Astrocyte of the cerebellum (primary cell): Measurements from ENCODE around the gene NOS1.

Source experiments
- DNase-seq: peaks from one replicate; pipeline ENCODE4 v3.0.0-alpha.2; 2011; ENCODE audit warnings: low read depth
- H3K4me3 ChIP-seq: 2 replicates; pipeline ENCODE4 v1.5.1; 2011; ENCODE audit warnings: mild to moderate bottlenecking, low read depth, low read length, moderate library complexity
- CTCF ChIP-seq: IDR thresholded peaks from 2 replicates; pipeline ENCODE4 v1.5.1; 2012; ENCODE audit warnings: low read length, low read depth, moderate library complexity, mild to moderate bottlenecking; ENCODE audit errors: missing control alignments
- in situ Hi-C: cut with HindIII; loops from 2 replicates; pipeline ENCODE4 v1.10.0; 2017; ENCODE audit warnings: low sequenced_read_pairs

NOS1 gene

GRCh38 chr12:117342247-117342646 is 19.2 kb downstream of the NOS1 start:
- no peak for DNase-seq
- TF ChIP-seq CTCF: no peak
- in situ Hi-C loops: no loop called here
- no peak overlapping the region for H3K4me3 ChIP-seq

DNA sequence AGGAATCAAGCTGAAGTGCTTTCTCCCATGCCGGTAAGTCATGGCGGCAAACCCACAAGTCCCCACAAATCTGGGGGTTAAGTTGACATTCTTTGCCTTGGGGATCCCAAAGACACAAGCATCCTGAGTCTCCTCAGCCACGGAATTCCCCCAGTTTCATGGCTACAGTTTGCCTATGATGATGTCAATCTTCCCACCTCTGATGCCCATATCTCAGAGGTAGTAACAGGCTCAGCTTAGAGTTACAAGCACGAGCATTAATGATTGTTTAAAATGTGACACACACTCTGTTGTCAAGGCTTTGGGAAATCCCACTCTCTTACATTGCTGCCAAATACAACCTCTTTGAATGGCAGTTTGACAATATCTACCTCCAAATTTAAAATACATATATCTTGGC is 22.3 kb downstream of the NOS1 start:
- in situ Hi-C loops: no loop called here
- no peak for DNase-seq
- no peak for TF ChIP-seq CTCF
- no peak overlapping the region for H3K4me3 ChIP-seq

DNA sequence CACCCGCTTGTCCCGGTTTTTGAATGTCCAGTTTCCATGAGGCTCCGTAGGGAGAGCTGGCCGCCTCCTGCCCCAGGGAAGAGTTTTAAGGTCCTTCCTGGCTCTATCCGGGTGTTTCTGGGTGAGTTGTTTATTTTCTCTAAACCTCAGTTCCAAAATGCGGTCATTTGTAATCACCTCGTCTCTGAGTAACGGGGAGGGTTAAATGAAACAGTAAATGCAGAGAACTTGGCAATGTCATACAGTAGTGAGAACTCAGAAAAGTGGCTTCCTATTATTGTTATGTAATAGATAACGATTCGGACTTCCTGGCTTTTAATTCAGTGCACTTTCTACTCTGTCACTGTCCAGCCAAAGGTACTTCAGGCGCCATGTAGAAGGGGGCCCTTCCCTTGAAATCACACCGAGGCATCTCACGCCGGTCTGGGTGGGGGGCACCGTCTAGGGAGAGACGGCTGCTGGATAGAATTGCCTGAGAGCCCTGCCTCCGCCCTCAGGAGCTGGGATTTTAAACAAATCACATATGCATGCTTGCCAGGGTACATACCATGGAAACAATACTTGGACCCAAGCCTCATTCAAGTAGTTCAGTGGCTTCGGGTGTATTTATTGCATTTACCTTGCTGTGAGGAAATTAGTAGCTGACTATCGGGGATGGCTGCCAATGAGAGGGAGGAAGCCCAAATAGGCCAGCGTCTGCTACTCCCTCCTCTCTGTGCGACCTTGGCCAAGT is 26.4 kb downstream of the NOS1 start:
- DNase-seq: no peak
- H3K4me3 ChIP-seq: no peak overlapping the region
- no peak for TF ChIP-seq CTCF
- in situ Hi-C loops: no loop called here

- no peak overlapping the region for H3K4me3 ChIP-seq
- no peak for TF ChIP-seq CTCF
- DNase-seq: no peak
- in situ Hi-C loops: no loop called here
These were observed 27.4 kb downstream of the NOS1 start for GRCh38 chr12:117334051-117334450.

DNA sequence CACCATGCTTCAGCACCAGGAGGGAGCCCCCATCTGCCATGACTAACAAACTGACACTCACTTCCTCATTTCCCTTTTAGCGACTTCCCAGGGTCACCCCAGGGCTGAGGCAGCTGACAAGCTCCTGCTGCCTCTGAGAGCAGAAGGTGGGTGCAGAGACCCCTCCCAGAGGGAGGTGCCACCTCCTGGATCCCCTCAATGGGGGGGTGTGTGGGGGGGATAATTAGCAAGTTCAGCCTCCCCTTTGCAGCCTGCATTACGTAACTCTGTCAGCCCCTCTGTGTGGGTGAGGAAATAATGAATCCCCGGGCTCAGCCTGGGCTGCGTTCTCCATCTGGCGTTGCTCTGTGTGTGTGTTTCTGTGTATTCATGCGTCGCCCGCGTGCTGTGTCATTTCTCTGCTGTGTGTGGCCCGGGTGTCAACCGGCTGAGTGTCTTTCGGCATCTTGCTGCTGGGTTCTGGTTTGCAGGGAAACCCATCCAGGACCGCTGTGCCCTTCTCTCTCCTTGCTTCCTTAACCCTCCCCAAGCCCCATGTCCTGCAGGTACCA is 28.0 kb downstream of the NOS1 start:
- in situ Hi-C loops: no loop called here
- DNase-seq: no peak
- no peak overlapping the region for H3K4me3 ChIP-seq
- no peak for TF ChIP-seq CTCF

DNA sequence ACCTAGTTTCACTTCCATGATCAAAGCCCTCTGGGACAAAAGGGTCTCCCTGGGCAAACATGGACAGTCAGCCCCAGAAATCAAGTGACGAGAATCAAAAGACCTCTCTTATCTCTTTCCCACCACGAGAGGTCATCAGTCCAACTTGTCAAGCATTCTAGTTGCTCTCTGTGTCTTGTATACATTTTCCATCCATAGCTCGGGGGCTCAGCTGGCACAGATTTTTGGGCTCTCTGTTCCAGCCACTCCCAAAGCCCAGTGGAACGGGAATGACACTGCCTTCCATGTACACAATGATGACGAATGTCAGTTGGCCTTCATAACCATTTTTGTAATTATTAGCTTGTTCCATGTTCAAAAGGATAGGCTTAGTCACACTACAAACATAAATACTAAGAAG is 29.7 kb downstream of the NOS1 start:
- H3K4me3 ChIP-seq: no peak overlapping the region
- in situ Hi-C loops: no loop called here
- no peak for DNase-seq
- TF ChIP-seq CTCF: no peak
